Measurements from ENCODE around the gene ARL4A.

ARL4A gene

GRCh38 chr7:12727455-12728191 is 40.2 kb downstream of the ARL4A start:
- no peak for DNase-seq

- DNase-seq = no peak
Observed at GRCh38 chr7:12728192-12728538, 40.7 kb downstream of the ARL4A start.

- no peak for DNase-seq
Observed at GRCh38 chr7:12729112-12729511, 41.7 kb downstream of the ARL4A start.

- DNase-seq = no peak
Observed at GRCh38 chr7:12730523-12730922, 43.1 kb downstream of the ARL4A start.

- DNase-seq = no peak
Observed at GRCh38 chr7:12731214-12731656, 43.8 kb downstream of the ARL4A start.

GRCh38 chr7:12731775-12732174 is 44.3 kb downstream of the ARL4A start:
- no peak for DNase-seq

GRCh38 chr7:12732428-12732827 is 45.0 kb downstream of the ARL4A start:
- DNase-seq = no peak

GRCh38 chr7:12735923-12736322 is 48.5 kb downstream of the ARL4A start:
- DNase-seq = no peak

GRCh38 chr7:12737373-12737772 is 49.9 kb downstream of the ARL4A start:
- DNase-seq = no peak

- no peak for DNase-seq
Observed at GRCh38 chr7:12737836-12738235, 50.4 kb downstream of the ARL4A start.

GRCh38 chr7:12738665-12739064 is 51.2 kb downstream of the ARL4A start:
- DNase-seq = no peak
